ENCODE data around the gene ZNF750.

DNA sequence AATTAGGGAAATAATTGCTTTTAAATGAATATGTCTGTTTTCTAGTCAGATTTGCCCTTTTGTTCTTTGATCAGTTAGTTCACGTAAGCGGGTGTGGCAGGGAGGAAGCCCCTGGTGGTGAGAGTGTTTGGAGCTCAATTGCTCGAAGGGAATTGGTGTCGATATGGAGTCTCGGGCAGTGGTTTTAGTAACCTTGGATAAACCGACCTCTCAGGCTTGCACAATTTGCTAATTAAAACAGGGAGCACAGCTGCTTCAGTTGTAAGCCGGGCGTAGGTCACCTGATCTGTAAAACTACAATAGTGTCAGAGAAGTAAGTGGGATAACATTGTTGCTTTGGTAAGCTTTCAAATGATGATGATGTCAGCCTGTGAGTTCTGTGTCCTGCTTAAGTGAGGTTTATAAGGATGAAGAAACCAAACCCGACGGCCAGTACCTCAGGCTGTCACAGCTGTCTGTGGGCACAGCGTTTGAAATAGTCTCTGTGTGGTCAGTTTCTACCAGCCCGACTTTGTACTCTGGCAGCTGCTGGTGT lies 2.9 kb downstream of the ZNF750 start:
- TF ChIP-seq, protein P1, sequence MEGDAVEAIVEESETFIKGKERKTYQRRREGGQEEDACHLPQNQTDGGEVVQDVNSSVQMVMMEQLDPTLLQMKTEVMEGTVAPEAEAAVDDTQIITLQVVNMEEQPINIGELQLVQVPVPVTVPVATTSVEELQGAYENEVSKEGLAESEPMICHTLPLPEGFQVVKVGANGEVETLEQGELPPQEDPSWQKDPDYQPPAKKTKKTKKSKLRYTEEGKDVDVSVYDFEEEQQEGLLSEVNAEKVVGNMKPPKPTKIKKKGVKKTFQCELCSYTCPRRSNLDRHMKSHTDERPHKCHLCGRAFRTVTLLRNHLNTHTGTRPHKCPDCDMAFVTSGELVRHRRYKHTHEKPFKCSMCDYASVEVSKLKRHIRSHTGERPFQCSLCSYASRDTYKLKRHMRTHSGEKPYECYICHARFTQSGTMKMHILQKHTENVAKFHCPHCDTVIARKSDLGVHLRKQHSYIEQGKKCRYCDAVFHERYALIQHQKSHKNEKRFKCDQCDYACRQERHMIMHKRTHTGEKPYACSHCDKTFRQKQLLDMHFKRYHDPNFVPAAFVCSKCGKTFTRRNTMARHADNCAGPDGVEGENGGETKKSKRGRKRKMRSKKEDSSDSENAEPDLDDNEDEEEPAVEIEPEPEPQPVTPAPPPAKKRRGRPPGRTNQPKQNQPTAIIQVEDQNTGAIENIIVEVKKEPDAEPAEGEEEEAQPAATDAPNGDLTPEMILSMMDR (IDR thresholded peaks at IDR 0.05; ENCODE audit: low read depth, low read length): no peak
- TF ChIP-seq, protein P2, sequence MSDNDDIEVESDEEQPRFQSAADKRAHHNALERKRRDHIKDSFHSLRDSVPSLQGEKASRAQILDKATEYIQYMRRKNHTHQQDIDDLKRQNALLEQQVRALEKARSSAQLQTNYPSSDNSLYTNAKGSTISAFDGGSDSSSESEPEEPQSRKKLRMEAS (IDR thresholded peaks at IDR 0.05; ENCODE audit: low read depth, low read length): no peak
- no peak for TF ChIP-seq POLR2A (IDR thresholded peaks at IDR 0.05; ENCODE audit: extremely low read depth, insufficient read length)
- TF ChIP-seq MYC (IDR thresholded peaks at IDR 0.05; ENCODE audit: low read depth, low read length): no peak

Measured in NB4 (cell line).